GM12864 (cell line): Measurements from ENCODE around the gene INO80E.

ENCODE experiments used
- DNase-seq: peaks from one replicate; pipeline ENCODE4 v3.0.0-alpha.2; 2011; ENCODE audit warnings: low read depth
- H3K4me3 ChIP-seq: 2 replicates; pipeline ENCODE4 v1.5.1; 2011; ENCODE audit warnings: mild to moderate bottlenecking, low read depth, low read length, control low read depth
- CTCF ChIP-seq: IDR thresholded peaks from 2 replicates; pipeline ENCODE4 v1.5.1; 2011; ENCODE audit warnings: low read depth, mild to moderate bottlenecking, moderate library complexity, low read length, control low read depth, inconsistent platforms; ENCODE audit errors: missing control alignments

The INO80E gene

GRCh38 chr16:29989111-29989858 lies 6.8 kb upstream of the INO80E start:
- H3K4me3 ChIP-seq: no peak overlapping the region
- no peak for TF ChIP-seq CTCF

GRCh38 chr16:29990034-29990433 lies 6.0 kb upstream of the INO80E start:
- no peak for TF ChIP-seq CTCF
- DNase-seq: no peak
- no peak overlapping the region for H3K4me3 ChIP-seq

More at GRCh38 chr16:29989111-29989858, 6.8 kb upstream of the INO80E start:
- DNase-seq: no peak

GRCh38 chr16:29990883-29991570 lies 5.0 kb upstream of the INO80E start:
- no peak overlapping the region for H3K4me3 ChIP-seq
- no peak for TF ChIP-seq CTCF
- DNase-seq: no peak

- H3K4me3 ChIP-seq: no peak overlapping the region
- DNase-seq: no peak
- TF ChIP-seq CTCF: no peak
Measured at GRCh38 chr16:29991571-29991904, 4.5 kb upstream of the INO80E start.

GRCh38 chr16:29992344-29992967 lies 3.6 kb upstream of the INO80E start:
- TF ChIP-seq CTCF: no peak
- DNase-seq: no peak
- no peak overlapping the region for H3K4me3 ChIP-seq

DNA sequence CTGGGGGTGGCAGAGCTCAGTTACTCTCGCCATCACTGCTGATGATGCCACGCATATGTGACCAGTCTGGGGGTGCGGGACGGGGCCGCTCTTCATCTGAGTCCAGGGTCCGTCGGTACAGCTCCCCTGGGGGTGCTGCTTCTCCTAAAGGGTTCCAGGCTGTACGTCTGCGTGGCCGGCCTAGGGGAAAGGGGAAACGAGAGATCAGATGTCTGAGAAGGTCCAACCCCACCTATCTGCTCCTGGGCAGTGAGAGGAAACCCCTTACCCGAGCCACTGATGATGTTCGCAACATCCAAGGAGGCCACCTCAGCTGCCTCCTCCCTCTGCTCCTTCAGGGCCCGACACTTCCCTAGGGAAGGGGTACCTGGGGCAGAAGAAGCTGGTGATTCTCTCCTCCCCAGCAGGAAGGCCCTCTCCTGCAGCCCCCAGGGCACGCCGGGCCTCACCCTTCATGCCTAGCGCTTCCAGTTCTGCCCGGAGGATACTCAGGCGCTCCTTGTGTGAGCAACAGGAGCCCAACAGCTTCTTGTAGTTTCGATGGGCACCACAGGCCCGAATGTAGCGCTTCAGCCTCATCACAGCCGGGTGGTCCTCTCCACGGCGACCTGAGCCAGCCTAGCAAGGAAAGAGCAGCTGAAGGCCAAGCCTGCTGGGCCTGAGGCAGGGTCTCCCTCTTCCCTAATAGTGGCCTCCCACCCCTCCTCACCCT lies 2.7 kb upstream of the INO80E start:
- DNase-seq: no peak
- no peak overlapping the region for H3K4me3 ChIP-seq
- TF ChIP-seq CTCF: no peak
